ENCODE data around the gene PAPSS1.
"Not testable (repeated sequence)": the region's sequence is repeated elsewhere in the genome, so short reads cannot be mapped to it uniquely, and the experiment has no call there.

The PAPSS1 gene

DNA sequence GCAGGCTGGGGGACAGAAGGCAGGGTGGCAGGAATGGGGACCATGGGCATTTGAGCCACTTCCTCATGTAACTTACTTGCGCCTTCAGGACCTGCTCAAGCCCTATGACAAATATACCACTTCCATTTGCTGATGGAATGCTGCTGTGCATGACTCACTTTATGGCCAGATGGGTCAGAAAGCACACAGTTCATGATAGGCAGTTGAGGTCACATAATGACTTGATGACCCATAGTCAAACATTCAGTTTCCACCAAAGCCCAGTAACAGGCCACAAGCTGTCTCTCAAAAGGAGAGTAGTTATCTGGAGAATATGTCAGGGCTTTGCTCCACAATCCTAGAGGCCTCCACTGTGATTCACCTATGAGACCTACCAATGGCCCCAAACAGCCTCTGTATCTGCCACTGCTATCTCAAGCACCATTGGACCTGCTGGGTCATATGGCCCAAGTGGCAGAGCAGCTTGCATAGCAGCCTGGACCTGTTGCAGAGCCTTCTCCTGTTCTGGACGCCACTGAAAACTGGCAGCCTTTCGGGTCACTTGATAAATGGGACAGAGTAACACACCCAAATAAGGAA lies 5.3 kb upstream of the PAPSS1 start:
- no peak for DNase-seq

DNA sequence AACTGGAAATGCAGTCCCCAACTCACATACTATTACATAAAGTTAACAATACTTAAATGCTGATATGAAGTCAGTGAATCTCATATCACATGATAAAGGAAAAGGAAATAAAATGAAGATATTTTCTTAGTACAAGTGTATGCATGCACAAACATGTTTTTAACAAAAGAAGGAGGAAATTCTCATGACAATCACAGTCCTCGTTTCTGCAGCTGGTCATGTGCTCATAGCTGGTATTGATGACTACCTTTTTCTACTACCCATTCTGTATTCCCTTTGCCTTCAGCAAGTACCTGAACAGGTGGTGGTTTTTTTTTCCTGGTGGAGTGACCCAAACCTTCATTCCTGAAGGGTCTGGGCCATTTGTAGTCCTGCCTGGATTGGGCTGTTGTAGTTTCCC lies 3.3 kb upstream of the PAPSS1 start:
- not testable (repeated sequence) for DNase-seq

DNA sequence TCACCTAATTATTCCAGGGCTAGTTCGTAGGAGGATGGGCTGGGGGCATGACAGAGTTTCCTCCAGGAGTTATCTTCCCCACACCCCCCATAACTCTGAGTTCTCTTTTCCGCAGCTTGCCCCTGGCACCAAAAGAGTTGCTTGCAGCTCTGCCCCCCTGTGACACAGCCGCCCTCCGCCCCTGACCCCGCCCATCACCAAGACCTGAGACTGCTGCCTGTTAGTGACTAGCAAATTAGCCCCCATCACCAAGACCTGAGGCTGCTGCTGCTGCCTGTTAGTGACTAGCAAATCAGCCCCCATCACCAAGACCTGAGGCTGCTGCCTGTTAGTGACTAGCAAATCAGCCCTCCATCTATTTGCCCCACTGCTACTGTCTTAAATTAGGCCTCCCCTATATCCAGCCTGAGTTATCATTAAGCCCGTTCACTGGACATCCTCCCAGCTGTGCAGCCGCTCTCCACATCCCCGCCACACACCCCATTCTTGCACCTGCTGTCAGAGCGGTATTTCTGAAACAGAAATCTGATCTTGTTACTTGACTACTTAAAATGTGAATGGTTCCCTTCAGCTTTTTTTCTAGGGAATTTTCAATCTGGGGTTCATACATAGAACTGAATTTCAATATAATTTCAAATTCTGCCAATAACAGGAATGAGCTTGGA lies 1.5 kb upstream of the PAPSS1 start:
- peak in 1 of 14 donors; percentile 5 for DNase-seq

DNA sequence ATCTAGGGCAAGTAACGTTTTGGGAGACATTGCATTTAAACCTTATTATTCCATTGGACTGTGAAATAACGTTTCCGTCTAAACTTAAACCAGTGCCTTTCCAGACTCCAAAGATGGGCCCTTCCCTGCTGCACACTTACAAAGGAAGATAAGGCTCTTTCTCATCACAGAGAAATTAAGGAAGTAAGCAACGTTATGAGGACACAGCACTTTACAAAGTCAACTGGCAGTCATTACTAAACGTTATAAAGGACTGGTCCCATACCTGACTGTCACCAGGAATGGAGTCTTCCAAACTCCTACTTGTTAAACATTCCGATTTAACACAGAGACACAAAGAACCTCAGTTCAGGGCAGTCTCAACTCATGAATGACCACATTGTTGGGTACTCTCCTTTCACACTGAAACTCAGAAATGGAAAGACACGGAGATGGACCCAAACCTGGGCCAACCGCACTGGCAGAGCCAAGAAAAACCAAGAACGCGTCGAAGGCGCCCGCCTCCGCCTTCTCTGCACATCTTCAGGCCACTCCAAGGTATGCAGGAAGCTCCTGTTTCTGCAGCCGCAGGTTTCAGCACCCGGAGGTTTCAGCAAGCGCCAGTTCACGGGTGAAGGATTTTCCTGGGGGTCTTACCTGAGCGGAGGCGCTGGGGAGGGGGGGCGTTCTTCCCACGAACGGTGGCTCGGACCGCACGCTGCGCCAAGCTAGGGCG lies 670 bp downstream of the PAPSS1 start:
- peak in 8 of 14 donors; percentile 49 to 66 (median 59) for DNase-seq

DNA sequence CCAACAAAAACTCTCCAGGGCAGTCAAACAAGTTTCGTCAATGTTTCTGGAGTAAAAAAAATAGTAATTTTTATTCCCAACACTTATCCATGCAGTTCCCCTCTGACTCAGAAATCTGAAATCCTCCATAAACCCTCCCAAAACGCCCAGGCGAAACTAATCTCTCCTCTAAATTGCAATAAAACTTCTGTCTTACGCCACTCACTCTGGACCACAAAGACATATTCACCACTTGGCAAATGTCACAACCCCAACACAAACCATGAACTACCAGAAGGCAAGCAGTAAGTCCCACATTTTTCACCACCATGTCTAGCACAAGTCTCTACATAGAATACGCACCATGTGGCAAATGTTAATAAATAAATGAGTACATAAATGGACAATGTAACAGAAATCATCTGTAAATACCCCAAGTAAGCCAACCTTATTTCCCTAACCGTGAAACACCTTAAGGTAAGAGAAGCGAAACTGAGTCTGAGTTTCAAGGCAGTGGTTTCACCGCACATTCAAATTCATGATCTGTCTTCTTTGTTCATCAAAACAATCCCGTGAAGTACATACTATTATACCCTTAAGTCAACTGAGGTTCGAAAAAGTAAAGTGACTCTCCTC lies 1.6 kb downstream of the PAPSS1 start:
- DNase-seq, result peak in 1 of 14 donors; percentile 8

DNA sequence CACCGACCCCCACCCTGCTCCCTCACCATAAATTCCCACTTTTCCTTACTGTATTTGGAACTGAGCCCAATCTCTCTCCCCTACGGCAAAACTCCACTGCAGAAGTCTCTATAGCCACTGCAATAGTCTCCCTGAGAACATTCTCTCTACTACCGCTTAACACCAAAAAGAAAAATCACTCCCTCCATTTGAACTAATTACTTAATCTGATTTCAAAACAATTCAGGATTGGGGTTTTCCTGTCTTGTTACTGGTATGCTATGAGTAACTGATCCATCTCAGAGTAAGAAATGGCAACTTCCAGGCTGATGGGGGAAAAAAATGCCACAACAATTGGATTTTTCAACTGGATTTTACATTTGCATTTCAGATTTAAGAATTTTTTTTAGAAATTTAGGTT lies 5.8 kb downstream of the PAPSS1 start:
- DNase-seq, result no peak

DNA sequence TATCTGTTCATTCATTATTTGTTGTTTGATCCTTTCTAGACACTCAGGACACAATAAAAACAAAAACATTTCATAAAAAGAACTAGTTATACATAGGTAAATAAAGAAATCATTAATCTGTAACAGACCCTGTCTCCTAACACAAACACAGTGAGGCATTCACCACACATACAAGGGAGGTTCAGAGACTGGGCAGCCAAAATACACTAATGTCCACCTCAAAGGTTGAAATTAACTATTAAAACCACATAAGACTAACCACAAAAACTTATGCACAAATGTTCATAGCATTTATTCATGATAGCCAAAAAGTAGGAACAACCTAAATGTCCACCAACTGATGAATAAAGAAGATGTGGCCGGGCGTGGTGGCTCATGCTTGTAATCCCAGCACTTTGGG lies 7.8 kb downstream of the PAPSS1 start:
- DNase-seq, result no peak

DNA sequence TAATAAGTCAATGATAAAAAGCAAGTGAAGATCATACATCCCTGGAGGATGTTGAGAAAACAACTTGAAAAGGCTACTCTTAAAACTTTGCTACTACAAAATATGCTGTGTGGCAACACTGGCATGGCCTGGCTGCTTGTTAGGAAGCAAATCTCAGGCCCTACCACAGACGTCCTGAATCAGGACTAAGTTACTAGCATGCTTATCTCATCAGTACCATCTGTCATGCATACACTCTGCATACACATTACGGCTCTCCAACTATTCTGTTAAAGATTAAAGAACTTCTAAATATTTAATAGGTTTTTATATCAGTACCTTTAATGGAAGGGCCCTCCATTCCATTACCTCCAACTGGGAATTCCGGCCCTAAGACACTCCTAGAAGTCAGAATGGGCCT lies 8.2 kb downstream of the PAPSS1 start:
- DNase-seq, result no peak

DNA sequence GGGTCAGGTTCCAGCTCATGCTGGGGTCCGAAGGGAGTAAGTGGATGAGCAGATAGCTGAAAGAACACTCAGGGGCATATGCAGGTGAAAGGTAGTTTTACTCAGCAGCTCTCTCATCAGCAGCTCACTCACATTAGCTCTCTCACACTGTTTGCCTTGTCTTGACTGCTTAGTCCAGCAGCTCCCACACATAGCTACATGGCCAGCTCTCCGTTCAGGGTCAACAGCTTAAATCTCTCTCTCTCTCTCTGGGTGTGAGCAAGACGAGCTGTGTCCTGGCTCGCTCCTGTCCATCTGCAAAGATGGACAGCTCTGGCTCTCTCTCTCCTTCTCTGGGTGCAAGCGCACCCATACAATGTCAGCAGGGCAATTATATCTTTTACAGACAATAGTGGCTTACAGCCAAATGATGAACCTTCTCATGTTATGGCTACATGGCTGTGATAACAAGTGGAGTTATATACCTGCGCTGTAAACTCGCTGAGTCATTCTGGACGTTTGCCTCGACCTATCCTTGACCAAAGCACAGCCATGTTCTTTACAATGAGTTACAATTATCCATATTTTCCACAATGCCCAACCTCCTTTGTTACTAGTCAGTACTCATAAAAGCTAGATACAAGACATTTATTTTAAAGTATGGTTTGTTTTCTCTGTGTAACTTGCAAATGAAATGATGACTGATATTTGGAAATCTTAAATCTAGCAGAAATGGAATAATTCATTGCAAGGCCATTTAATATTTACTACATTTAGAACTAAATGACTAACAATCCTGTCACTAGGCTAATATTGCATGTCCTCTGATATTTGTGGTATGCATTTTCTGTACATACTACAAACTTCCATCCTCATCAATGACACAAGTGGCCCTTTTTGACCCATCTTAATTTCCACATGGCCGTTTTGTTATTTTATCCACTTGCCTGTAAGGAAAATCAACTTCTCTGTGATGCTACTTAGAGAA lies 9.3 kb downstream of the PAPSS1 start:
- no peak for DNase-seq

DNA sequence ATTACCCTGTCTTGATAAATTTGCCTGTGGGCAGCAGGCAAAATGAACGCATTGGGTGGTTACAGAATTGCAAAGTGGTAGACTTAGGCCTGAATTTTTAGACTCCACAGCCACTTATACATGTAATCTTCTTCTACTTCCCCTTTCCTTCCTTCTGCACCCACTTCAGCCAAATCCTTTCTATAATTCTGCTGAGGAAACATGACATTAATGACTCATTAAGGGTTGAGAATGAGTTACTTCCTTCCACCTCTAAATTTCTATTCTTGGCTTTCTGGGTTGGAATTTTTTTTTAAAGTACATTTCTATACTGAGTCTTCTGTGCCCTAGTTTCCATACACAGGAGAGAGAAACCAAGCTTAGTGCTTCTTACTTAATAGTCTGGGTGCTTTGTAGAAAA lies 10.1 kb downstream of the PAPSS1 start:
- no peak for DNase-seq

DNA sequence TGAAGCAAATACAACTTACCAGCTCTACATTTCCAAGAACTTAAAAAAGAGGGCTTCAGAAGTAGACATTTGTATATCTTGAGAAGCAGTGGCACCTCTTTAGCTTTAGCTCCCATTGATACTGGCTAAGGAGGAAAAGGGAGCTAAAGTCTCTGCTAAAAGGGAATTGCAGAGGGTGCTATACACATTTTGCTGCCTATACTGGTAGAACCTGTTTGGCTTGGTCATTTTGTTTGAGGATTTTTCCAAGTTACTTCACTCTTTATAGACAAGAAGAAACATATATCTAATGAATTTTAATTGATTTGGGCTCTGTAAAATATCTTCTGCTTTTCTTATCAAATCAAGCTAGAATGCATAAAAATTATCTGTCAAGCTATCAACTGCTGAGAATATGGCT lies 11.8 kb downstream of the PAPSS1 start:
- no peak for DNase-seq

DNA sequence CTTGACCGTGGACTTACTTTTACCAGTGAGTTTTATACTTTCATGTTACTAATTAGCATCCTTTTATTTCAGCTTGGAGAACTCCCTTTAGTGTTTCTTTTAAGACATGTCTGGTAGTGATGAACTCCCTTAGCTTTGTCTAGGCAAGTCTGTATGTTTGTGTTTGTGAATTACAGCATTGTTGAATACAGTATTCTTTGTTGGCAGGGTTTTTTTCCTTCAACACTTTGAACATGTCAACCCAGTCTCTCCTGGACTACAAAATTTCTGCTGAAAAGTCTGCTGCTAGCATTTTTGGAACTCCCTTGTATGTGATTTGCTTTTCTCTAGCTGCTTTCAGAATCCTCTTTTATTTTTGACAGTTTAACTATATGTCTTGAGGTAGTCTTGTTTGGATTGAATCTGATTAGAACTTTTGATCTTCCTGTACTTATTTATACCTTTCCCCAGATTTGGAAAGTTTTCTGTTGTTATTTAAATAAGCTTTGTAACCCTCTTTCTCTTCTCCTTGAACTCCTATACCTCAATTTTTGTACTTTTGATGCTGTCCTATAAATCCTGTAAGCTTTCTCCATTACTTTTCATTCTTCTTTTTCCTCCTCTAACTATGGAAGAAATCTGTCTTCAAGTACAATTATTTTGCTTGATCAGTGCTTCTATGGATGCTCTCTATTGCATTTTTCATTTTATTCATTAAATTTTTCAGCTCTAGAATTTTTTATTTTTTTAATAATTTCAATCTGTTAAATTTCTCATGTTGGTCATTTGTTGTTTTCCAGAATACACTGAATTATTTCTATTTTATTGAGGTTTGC lies 14.1 kb downstream of the PAPSS1 start:
- no peak for DNase-seq

DNA sequence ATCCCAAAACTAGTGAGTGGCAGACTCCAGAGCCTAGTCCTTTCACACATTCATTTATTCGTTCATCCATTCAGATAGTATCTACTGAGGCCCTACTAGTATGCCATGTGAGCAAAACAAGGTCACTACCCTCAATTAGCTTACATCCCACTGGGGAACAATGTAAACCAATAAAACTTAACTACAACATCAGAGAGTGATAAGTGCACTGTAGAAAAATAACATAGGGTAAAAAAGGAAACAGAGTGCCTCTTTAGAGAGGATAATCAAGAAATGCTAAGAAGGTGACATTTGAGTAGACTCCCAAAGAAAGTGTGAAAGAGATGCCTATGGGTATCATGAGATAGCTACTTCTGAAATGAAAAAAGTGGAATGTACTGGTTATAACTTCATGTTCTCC lies 18.5 kb downstream of the PAPSS1 start:
- no peak for DNase-seq

DNA sequence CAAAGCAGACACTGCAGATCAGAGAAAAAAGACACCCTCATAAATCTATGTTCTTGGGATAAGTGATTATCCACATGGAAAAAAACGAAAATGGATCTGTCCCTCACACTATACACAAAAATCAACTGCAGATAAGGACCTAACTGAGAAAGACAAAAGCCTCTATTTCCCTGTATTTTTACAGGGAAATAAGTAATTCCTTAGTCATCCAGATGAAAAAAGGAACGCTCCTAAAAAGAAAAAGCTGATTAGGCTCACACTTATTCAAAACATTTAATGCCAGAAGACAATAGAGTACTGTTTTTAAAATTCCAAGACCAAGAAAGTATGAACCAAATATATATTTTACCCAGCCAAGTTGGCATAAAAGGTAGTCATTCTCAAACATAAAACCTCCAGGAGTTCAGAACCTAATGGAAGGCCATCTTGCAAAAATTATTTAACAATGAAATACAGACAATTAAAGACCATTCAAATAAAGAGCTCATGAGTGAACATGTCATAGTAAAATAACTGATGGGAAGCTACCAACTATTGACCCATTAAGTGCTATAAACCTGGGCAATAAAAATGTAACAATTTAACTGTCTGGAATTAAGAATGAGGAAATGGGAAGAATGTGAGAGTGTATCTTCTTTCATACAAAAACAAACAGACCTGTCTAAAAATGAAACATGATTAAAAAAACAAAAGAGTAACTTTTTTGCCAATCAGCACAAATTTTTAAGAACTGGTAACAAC lies 20.4 kb downstream of the PAPSS1 start:
- no peak for DNase-seq

DNA sequence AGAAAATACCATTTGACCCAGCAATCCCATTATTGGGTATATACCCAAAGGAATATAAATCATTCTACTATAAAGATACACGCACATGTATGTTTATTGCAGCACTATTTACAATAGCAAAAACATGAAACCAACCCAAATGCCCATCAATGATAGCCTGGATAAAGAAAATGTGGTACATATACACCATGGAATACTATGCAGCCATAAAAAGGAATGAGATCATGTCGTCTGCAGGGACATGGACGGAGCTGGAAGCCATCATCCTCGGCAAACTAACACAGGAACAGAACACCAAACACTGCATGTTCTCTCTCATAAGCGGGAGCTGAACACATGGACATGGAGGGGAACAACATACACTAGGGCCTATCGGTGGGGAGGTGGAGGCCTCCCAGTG lies 23.8 kb downstream of the PAPSS1 start:
- DNase-seq, result not testable (repeated sequence)

DNA sequence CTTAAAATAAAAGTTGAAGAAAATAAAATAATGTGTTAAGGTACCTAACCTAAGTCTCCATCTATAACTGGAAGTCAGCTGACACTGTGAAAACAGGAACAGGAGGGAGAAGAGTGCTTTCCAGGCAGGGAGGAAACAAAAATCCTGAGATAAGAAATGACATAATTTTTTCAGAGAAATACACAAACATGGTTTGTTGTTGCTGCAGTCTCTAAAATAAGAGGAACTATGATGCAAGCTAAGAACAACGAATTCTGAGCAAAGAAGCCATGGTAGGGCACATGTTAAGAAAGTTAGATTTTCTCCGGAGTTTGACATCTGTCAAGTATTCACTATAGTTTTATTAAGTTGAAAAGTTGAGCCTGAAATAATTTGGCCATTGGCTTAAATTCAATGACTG lies 26.9 kb downstream of the PAPSS1 start:
- DNase-seq, result no peak

DNA sequence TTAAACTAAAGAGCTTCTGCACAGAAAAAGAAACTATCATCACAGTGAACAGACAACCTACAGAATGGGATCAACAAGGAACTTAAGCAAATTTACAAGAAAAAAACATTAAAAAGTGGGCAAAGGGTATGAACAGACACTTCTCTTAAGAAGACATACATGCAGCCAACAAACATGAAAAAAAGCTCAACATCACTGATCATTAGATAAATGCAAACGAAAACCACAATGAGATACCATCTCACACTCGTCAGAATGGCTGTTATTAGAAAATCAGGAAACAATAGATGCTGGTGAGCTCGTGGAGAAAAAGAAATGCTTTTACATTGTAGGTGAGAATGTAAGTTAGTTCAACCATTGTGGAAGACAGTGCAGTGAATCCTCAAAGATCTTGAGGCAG lies 27.8 kb downstream of the PAPSS1 start:
- no peak for DNase-seq

DNA sequence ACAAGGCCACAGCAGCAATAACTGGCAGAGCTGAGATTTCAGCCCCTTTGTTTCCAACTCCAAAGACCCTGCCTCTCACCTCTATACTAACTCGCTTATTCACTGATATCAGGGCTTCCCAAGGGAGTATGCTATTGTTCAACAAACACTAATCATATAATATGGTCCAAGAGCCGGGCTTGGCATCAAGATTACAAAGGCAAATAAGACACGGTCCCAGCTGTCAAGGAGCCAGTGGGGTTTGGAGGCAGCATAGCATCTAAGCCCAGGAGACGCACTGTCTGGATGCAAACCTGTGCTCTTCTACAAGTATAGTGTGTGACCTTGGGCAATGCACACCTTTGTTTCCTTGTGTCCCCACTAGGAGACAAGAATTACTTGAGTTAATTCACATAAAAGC lies 28.7 kb downstream of the PAPSS1 start:
- DNase-seq, result no peak

DNA sequence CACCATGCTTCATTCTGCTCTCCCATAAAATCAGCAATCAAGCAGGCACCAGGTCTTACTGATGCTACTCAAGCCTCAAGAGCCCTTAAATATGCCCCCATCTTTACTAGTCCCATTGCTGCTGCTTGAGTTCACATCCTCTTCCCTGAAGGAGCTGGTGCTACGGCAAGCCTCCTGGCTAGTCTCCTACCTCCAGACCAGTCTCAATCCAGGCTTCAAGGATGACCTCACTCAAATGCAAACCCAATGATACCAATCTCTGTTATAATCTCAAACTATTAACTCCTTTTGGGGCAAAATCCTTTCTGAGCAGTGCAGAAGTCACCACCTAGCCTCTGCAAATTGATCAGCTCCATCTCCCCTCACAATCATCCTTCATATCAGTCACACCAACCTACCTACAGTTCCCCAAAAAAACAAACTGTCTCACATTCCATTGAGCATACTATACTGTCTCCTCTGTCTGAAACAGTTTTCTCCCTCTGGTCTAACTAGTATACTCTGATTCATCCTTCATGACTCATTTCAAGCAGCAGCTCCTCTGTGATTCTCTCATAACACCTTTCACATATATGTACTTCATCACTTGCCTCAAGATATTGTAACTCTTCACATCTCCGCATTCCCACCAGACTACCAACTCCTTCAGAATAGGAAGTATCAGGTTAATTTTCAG lies 30.0 kb downstream of the PAPSS1 start:
- DNase-seq, result no peak

DNA sequence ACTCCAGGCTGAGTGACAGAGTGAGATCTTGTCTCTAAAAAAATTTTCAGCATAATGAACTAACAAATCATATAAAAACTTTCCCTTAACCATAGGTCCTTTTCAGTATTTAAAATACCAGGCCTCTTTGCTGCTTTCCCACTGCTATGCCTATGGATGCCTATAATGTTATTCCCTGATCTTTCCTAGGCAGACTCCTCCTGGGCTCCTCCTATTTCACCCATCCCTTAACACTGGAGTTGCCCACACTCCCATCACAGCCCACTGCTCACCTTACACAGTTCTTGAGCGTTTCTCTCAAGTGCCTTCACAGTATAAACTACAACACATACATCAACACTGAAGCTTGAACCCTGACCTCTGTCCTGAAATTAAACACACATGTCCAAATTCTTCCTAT lies 31.6 kb downstream of the PAPSS1 start:
- no peak for DNase-seq
